GM19023 (cell line): ENCODE data around the gene NTNG1.
"Not testable (repeated sequence)": the region's sequence is repeated elsewhere in the genome, so short reads cannot be mapped to it uniquely, and the experiment has no call there.

Source experiments
- ATAC-seq: cut with Tn5 transposase; IDR thresholded peaks from one replicate; pipeline ENCODE4 v1.9.1; 2021; ENCODE audit warnings: mild to moderate bottlenecking, moderate library complexity; ENCODE audit not compliant: unreplicated experiment

NTNG1 gene

GRCh38 chr1:107142666-107143065, 1.8 kb downstream of the NTNG1 start:
- no peak for ATAC-seq

- ATAC-seq, result no peak
Observed at GRCh38 chr1:107145637-107146036, 4.8 kb downstream of the NTNG1 start.

GRCh38 chr1:107147843-107148242, 7.0 kb downstream of the NTNG1 start:
- no peak for ATAC-seq

GRCh38 chr1:107149946-107150345, 9.1 kb downstream of the NTNG1 start:
- ATAC-seq, result no peak

- no peak for ATAC-seq
Observed at GRCh38 chr1:107151295-107151694, 10.5 kb downstream of the NTNG1 start.

- ATAC-seq, result no peak
Observed at GRCh38 chr1:107152395-107152794, 11.6 kb downstream of the NTNG1 start.

GRCh38 chr1:107153014-107153413, 12.2 kb downstream of the NTNG1 start:
- ATAC-seq, result no peak

GRCh38 chr1:107158496-107158895, 17.7 kb downstream of the NTNG1 start:
- ATAC-seq, result no peak

GRCh38 chr1:107158991-107159390, 18.2 kb downstream of the NTNG1 start:
- ATAC-seq, result no peak

GRCh38 chr1:107162745-107163144, 21.9 kb downstream of the NTNG1 start:
- ATAC-seq, result no peak

GRCh38 chr1:107164901-107165300, 24.1 kb downstream of the NTNG1 start:
- ATAC-seq, result not testable (repeated sequence)

GRCh38 chr1:107169615-107170014, 28.8 kb downstream of the NTNG1 start:
- no peak for ATAC-seq

- ATAC-seq, result no peak
Observed at GRCh38 chr1:107171333-107171732, 30.5 kb downstream of the NTNG1 start.

- ATAC-seq, result no peak
Observed at GRCh38 chr1:107172450-107173170, 31.8 kb downstream of the NTNG1 start.

GRCh38 chr1:107175102-107175909, 34.5 kb downstream of the NTNG1 start:
- ATAC-seq, result no peak

- ATAC-seq, result no peak
Observed at GRCh38 chr1:107181253-107181969, 40.6 kb downstream of the NTNG1 start.

- ATAC-seq, result no peak
Observed at GRCh38 chr1:107183011-107183410, 42.2 kb downstream of the NTNG1 start.

- no peak for ATAC-seq
Observed at GRCh38 chr1:107184888-107185287, 44.0 kb downstream of the NTNG1 start.

GRCh38 chr1:107187399-107187798, 46.6 kb downstream of the NTNG1 start:
- no peak for ATAC-seq

- no peak for ATAC-seq
Observed at GRCh38 chr1:107188160-107188559, 47.3 kb downstream of the NTNG1 start.

GRCh38 chr1:107194380-107194779, 53.5 kb downstream of the NTNG1 start:
- no peak for ATAC-seq

GRCh38 chr1:107195476-107195875, 54.6 kb downstream of the NTNG1 start:
- no peak for ATAC-seq
